ENCODE data around the gene GSTO1.

Gene GSTO1

GRCh38 chr10:104274762-104275721 is 20.4 kb downstream of the GSTO1 start:
- DNase-seq (ENCODE audit: low read depth in 2 of 2, low spot score in 1 of 2): no peak

- no peak for DNase-seq (ENCODE audit: low read depth in 2 of 2, low spot score in 1 of 2)
These were observed 21.5 kb downstream of the GSTO1 start for GRCh38 chr10:104276192-104276591.

GRCh38 chr10:104277785-104278184 is 23.1 kb downstream of the GSTO1 start:
- no peak for DNase-seq (ENCODE audit: low read depth in 2 of 2, low spot score in 1 of 2)

GRCh38 chr10:104279550-104280259 is 25.0 kb downstream of the GSTO1 start:
- no peak for DNase-seq (ENCODE audit: low read depth in 2 of 2, low spot score in 1 of 2)

- DNase-seq (ENCODE audit: low read depth in 2 of 2, low spot score in 1 of 2): no peak
These were observed 27.0 kb downstream of the GSTO1 start for GRCh38 chr10:104281694-104282093.

GRCh38 chr10:104284846-104285245 is 30.2 kb downstream of the GSTO1 start:
- no peak for DNase-seq (ENCODE audit: low read depth in 2 of 2, low spot score in 1 of 2)

- no peak for DNase-seq (ENCODE audit: low read depth in 2 of 2, low spot score in 1 of 2)
These were observed 32.2 kb downstream of the GSTO1 start for GRCh38 chr10:104286939-104287338.

GRCh38 chr10:104288355-104288754 is 33.7 kb downstream of the GSTO1 start:
- no peak for DNase-seq (ENCODE audit: low read depth in 2 of 2, low spot score in 1 of 2)

- peak; percentile 76 to 80 for DNase-seq (ENCODE audit: low read depth in 2 of 2, low spot score in 1 of 2)
These were observed 36.8 kb downstream of the GSTO1 start for GRCh38 chr10:104291439-104291951.

- no peak for DNase-seq (ENCODE audit: low read depth in 2 of 2, low spot score in 1 of 2)
These were observed 38.3 kb downstream of the GSTO1 start for GRCh38 chr10:104293011-104293410.

GRCh38 chr10:104293781-104294321 is 39.2 kb downstream of the GSTO1 start:
- DNase-seq (ENCODE audit: low read depth in 2 of 2, low spot score in 1 of 2): no peak

GRCh38 chr10:104296687-104297436 is 42.2 kb downstream of the GSTO1 start:
- DNase-seq (ENCODE audit: low read depth in 2 of 2, low spot score in 1 of 2): no peak

GRCh38 chr10:104297697-104298660 is 43.3 kb downstream of the GSTO1 start:
- no peak for DNase-seq (ENCODE audit: low read depth in 2 of 2, low spot score in 1 of 2)

- no peak for DNase-seq (ENCODE audit: low read depth in 2 of 2, low spot score in 1 of 2)
These were observed 44.6 kb downstream of the GSTO1 start for GRCh38 chr10:104299031-104299904.

- DNase-seq (ENCODE audit: low read depth in 2 of 2, low spot score in 1 of 2): no peak
These were observed 45.5 kb downstream of the GSTO1 start for GRCh38 chr10:104300002-104300735.

- no peak for DNase-seq (ENCODE audit: low read depth in 2 of 2, low spot score in 1 of 2)
These were observed 46.1 kb downstream of the GSTO1 start for GRCh38 chr10:104300736-104301292.

GRCh38 chr10:104301907-104302690 is 47.4 kb downstream of the GSTO1 start:
- no peak for DNase-seq (ENCODE audit: low read depth in 2 of 2, low spot score in 1 of 2)

Measured in stimulated activated CD8-positive, alpha-beta memory T cell treated with anti-CD3 and anti-CD28 coated beads, Interleukin-4, amount 100 ng/mL, for 1 hour (primary cell).